IMR-90 (cell line): ENCODE data around the gene KIAA1143. TPM values are rescaled to one million over a fixed set of nuclear protein-coding genes. Genes with fewer than 3 reads are reported as not detected.

ENCODE experiments used
- ATAC-seq: fragments of 200-7000 bp; cut with Tn5 transposase; 2 replicates; pipeline ENCODE4 v1.9.1; 2020; ENCODE audit warnings: low read depth, mild to moderate bottlenecking, moderate library complexity
- BruUV-seq: library from RNA; stranded (reverse); fragments of 400-500 nt; replicated peaks from 2 replicates; lab custom pipeline; 2021; lab: Mats Ljungman, UMichigan
- CTCF ChIA-PET: fragments of 300-600 bp; formaldehyde crosslinking; extraction: SDS; loops from one replicate; lab custom pipeline; 2021; ENCODE audit warnings: antibody characterized with exemption; lab: Yijun Ruan, JAX
- POLR2A ChIA-PET: fragments of 300-600 bp; sonication (Branson Sonifier 250); formaldehyde crosslinking; loops from one replicate; lab custom pipeline; 2022; ENCODE audit warnings: antibody characterized with exemption; ENCODE audit not compliant: unreplicated experiment; lab: Charles Lee
- DNase-seq: peaks from one replicate; pipeline ENCODE4 v3.0.0; 2013
- H2AFZ ChIP-seq: replicated peaks from 2 replicates; pipeline ENCODE3; 2013; ENCODE audit warnings: low read length, mild to moderate bottlenecking; ENCODE audit not compliant: poor library complexity
- H2AK5ac ChIP-seq: 2 replicates; pipeline ENCODE4 v1.6.1; 2013; ENCODE audit warnings: low read depth, low read length, inconsistent platforms
- H2AK9ac ChIP-seq: replicated peaks from 2 replicates; pipeline ENCODE3; 2013; ENCODE audit warnings: mild to moderate bottlenecking, low read depth, low read length, moderate library complexity; ENCODE audit not compliant: poor library complexity
- H2BK120ac ChIP-seq: 2 replicates; pipeline ENCODE4 v1.6.1; 2013; ENCODE audit warnings: low read depth, low read length, inconsistent platforms
- H2BK15ac ChIP-seq: 3 replicates; pipeline ENCODE4 v1.6.1; 2013; ENCODE audit warnings: low read depth, low read length, inconsistent platforms
- H2BK20ac ChIP-seq: 2 replicates; pipeline ENCODE4 v1.6.1; 2013; ENCODE audit warnings: low read depth, mild to moderate bottlenecking, inconsistent platforms, low read length, moderate library complexity
- H2BK5ac ChIP-seq: 2 replicates; pipeline ENCODE4 v1.6.1; 2013; ENCODE audit warnings: mild to moderate bottlenecking, low read depth, low read length, inconsistent platforms; ENCODE audit not compliant: poor library complexity, severe bottlenecking
- H3K14ac ChIP-seq: replicated peaks from 2 replicates; pipeline ENCODE4 v1.6.1; 2013; ENCODE audit warnings: low read depth, low read length, inconsistent platforms
- H3K18ac ChIP-seq: 2 replicates; pipeline ENCODE4 v1.6.1; 2013; ENCODE audit warnings: low read depth, low read length, control low read depth
- H3K23ac ChIP-seq: 2 replicates; pipeline ENCODE4 v1.6.1; 2013; ENCODE audit warnings: low read depth, low read length, inconsistent platforms
- H3K27ac ChIP-seq: 2 replicates; pipeline ENCODE4 v1.5.1; 2013; ENCODE audit warnings: mild to moderate bottlenecking, control low read depth, low read length; ENCODE audit not compliant: insufficient read depth
- H3K27me3 ChIP-seq: 2 replicates; pipeline ENCODE4 v1.6.1; 2013; ENCODE audit warnings: low read length; ENCODE audit not compliant: control insufficient read depth, insufficient read depth
- H3K36me3 ChIP-seq: 2 replicates; pipeline ENCODE4 v1.6.1; 2013; ENCODE audit warnings: low read length, mixed read lengths; ENCODE audit not compliant: control insufficient read depth, insufficient read depth
- H3K4ac ChIP-seq: 2 replicates; pipeline ENCODE4 v1.6.1; 2013; ENCODE audit warnings: low read depth, low read length, inconsistent platforms
- H3K4me1 ChIP-seq: 2 replicates; pipeline ENCODE4 v1.6.1; 2013; ENCODE audit warnings: low read length, mixed read lengths; ENCODE audit not compliant: control insufficient read depth, insufficient read depth
- H3K4me2 ChIP-seq: 2 replicates; pipeline ENCODE4 v1.6.1; 2013; ENCODE audit warnings: low read depth, mild to moderate bottlenecking, control low read depth, low read length, moderate library complexity
- H3K4me3 ChIP-seq: 2 replicates; pipeline ENCODE4 v1.5.1; 2013; ENCODE audit warnings: low read depth, mild to moderate bottlenecking, control low read depth, low read length, moderate library complexity; ENCODE audit not compliant: insufficient read depth
- H3K56ac ChIP-seq: 2 replicates; pipeline ENCODE4 v1.6.1; 2013; ENCODE audit warnings: low read length, inconsistent platforms; ENCODE audit not compliant: insufficient read depth; ENCODE audit errors: extremely low read depth
- H3K79me1 ChIP-seq, 2 experiments: 2 replicates each; pipeline ENCODE4 v1.6.1; 2013; ENCODE audit warnings: low read length in 2 of 2, inconsistent platforms in 1 of 2, low read depth in 1 of 2
- H3K9ac ChIP-seq: 2 replicates; pipeline ENCODE4 v1.6.1; 2013; ENCODE audit warnings: low read depth, low read length, control low read depth
- H3K9me1 ChIP-seq: 2 replicates; pipeline ENCODE4 v1.6.1; 2013; ENCODE audit warnings: low read length, inconsistent platforms; ENCODE audit not compliant: insufficient read depth
- H3K9me3 ChIP-seq: 2 replicates; pipeline ENCODE4 v1.6.1; 2013; ENCODE audit warnings: low read length; ENCODE audit not compliant: control insufficient read depth, insufficient read depth
- H4K20me1 ChIP-seq: 2 replicates; pipeline ENCODE4 v1.6.1; 2013; ENCODE audit warnings: low read length, inconsistent platforms; ENCODE audit not compliant: insufficient read depth
- H4K5ac ChIP-seq: 2 replicates; pipeline ENCODE4 v1.6.1; 2013; ENCODE audit warnings: mild to moderate bottlenecking, low read depth, low read length, control low read depth
- H4K8ac ChIP-seq, 2 experiments: 2 replicates each; pipeline ENCODE4 v1.6.1; 2013; ENCODE audit warnings: low read depth in 2 of 2, low read length in 2 of 2, control low read depth in 1 of 2, inconsistent platforms in 1 of 2
- H4K91ac ChIP-seq: 2 replicates; pipeline ENCODE4 v1.6.1; 2013; ENCODE audit warnings: low read depth, low read length, inconsistent platforms; ENCODE audit not compliant: insufficient read depth
- BHLHE40 ChIP-seq: fragments of 150-350 bp; IDR thresholded peaks from 2 replicates; pipeline ENCODE4 v1.6.1; 2016; ENCODE audit warnings: mild to moderate bottlenecking, low read depth, low read length
- CEBPB ChIP-seq: IDR thresholded peaks from 2 replicates; pipeline ENCODE4 v1.6.1; 2012; ENCODE audit warnings: low read depth, low read length, improper control_type of control experiment
- FOS ChIP-seq: fragments of 150-350 bp; IDR thresholded peaks from 2 replicates; pipeline ENCODE4 v1.6.1; 2016; ENCODE audit warnings: low read depth, low read length
- MAFK ChIP-seq: IDR thresholded peaks from 2 replicates; pipeline ENCODE4 v1.6.1; 2012; ENCODE audit warnings: low read depth, low read length, improper control_type of control experiment
- MAZ ChIP-seq: IDR thresholded peaks from 2 replicates; pipeline ENCODE4 v1.6.1; 2012; ENCODE audit warnings: low read depth, mild to moderate bottlenecking, low read length, improper control_type of control experiment, moderate library complexity, borderline replicate concordance
- RAD21 ChIP-seq: IDR thresholded peaks from 2 replicates; pipeline ENCODE4 v1.6.1; 2012; ENCODE audit warnings: low read length, improper control_type of control experiment
- RCOR1 ChIP-seq: IDR thresholded peaks from 2 replicates; pipeline ENCODE4 v1.6.1; 2012; ENCODE audit warnings: mild to moderate bottlenecking, low read length, improper control_type of control experiment; ENCODE audit not compliant: insufficient replicate concordance
- RFX5 ChIP-seq: IDR thresholded peaks from 2 replicates; pipeline ENCODE4 v1.8.0; 2012; ENCODE audit warnings: low read depth, mild to moderate bottlenecking, low read length, moderate library complexity
- SMC3 ChIP-seq: fragments of 150-350 bp; IDR thresholded peaks from 2 replicates; pipeline ENCODE4 v1.6.1; 2016; ENCODE audit warnings: low read depth, mild to moderate bottlenecking, antibody characterized with exemption, low read length, moderate library complexity
- USF2 ChIP-seq: fragments of 150-350 bp; IDR thresholded peaks from 2 replicates; pipeline ENCODE4 v1.6.1; 2017; ENCODE audit warnings: mild to moderate bottlenecking, antibody characterized with exemption, low read length, low read depth
- WGBS, 2 experiments: methylation state at CpG; one replicate each; pipeline versions ENCODE4 v1.1.5 to v1.1.7; 2013; ENCODE audit warnings: missing lambda C conversion rate in 2 of 2; ENCODE audit not compliant: insufficient read length in 1 of 2; ENCODE audit errors: extremely low coverage in 2 of 2; 5-methylcytosine and 5-hydroxymethylcytosine counted together
- dilution Hi-C: fragments of 300-500 bp; cut with HindIII; formaldehyde crosslinking; loops from one replicate; pipeline ENCODE4 v1.14.3; 2018; ENCODE audit warnings: low sequenced_read_pairs; ENCODE audit not compliant: unreplicated experiment
- in situ Hi-C: fragments of 300-500 bp; cut with MboI; formaldehyde crosslinking; loops from 3 replicates; pipeline ENCODE4 v1.14.3; 2019; ENCODE audit warnings: low sequenced_read_pairs, inconsistent platforms, mixed read lengths
- intact Hi-C: fragments of 100-400 bp; cut with micrococcal nuclease; formaldehyde crosslinking; loops from 2 replicates; pipeline ENCODE4 v1.10.0; 2022
- polyA plus RNA-seq, 3 experiments: library from polyadenylated mRNA; depleted of rRNA; stranded (reverse); fragments of >200 nt; gene quantifications; 2 replicates each; pipeline ENCODE4 v1.2.3, GENCODE V29; 2012; ENCODE audit warnings: low replicate concordance in 1 of 3
- total RNA-seq: library from RNA; depleted of rRNA; stranded (reverse); fragments of >200 nt; gene quantifications from 2 replicates; pipeline ENCODE4 v1.2.3, GENCODE V29; 2012
- TF ChIP-seq, protein P1 (sequence below): conservative IDR thresholded peaks from 2 replicates; pipeline ENCODE4 v1.5.1; 2012; ENCODE audit warnings: mild to moderate bottlenecking, low read depth, low read length, improper control_type of control experiment

The KIAA1143 gene
- total and polyA plus RNA-seq, 2 of the 4 experiments (the other 2 are of a cell fraction), result 6.2 to 16.8 TPM

- no peak for TF ChIP-seq BHLHE40
- no peak for TF ChIP-seq FOS
- peak; percentile 34; the same call in 1 of the 2 replicates for TF ChIP-seq USF2
Measured at GRCh38 chr3:44761424-44762169, at the start of gene KIAA1143, which contains the start of gene KIF15 (continued).

DNA sequence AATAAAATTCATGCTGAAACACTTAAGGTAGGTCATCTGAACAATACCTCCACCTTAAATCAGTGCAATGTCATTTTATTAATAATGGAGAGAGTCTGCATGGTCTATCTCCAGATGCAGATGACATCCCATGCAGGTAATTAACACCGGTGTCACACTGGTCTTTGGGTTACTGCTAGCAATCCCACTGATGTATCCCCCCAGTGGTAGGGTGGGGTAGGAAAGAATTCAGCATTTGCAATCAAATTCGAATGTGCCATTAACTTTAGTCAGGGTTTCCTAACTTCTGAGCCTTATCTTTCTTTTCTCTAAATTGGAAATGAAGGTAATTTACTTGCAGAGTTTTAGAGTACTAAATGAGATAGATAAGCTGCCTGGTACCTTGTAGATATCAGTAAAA lies 44.5 kb upstream of the KIAA1143 start:
- Histone ChIP-seq H3K18ac (no peak overlapping the region), H3K9me1 (no peaks in the 10 kb centered on the region), H4K91ac (no peak overlapping the region), H3K14ac (no peak overlapping the region), H3K4me3 (no peak overlapping the region), H3K4me1 (no peaks in the 10 kb centered on the region), H3K27me3 (no peaks in the 10 kb centered on the region), H3K4me2 (no peak overlapping the region), H2BK5ac (no peak overlapping the region), H3K56ac (no peak overlapping the region), H3K23ac (no peak overlapping the region), H3K4ac (no peak overlapping the region), H2BK20ac (no peak overlapping the region), H4K20me1 (no peaks in the 10 kb centered on the region), H3K36me3 (no peaks in the 10 kb centered on the region), H2BK120ac (no peak overlapping the region), H4K5ac (no peak overlapping the region), H3K79me1 (no peaks in the 10 kb centered on the region; a peak in 2 of 4 replicates), H2AK9ac (no peak overlapping the region), H3K9me3 (no peaks in the 10 kb centered on the region), H2BK15ac (no peak overlapping the region), H2AFZ (no peak overlapping the region), H2AK5ac (no peak overlapping the region), H4K8ac (no peak overlapping the region), H3K27ac (no peak overlapping the region), H3K9ac (no peak overlapping the region)
- in situ Hi-C loops (no loop called here), intact Hi-C loops (loop anchor here (5.0 kb wide), 1 partner anchor 41 kb away; no protein-coding TSS in a partner anchor), dilution Hi-C loops (no loop called here)
- TF ChIP-seq USF2, result no peak
- no peak for TF ChIP-seq FOS
- TF ChIP-seq RAD21, result no peak
- TF ChIP-seq RCOR1, result no peak
- TF ChIP-seq RFX5, result no peak
- TF ChIP-seq, protein P1, sequence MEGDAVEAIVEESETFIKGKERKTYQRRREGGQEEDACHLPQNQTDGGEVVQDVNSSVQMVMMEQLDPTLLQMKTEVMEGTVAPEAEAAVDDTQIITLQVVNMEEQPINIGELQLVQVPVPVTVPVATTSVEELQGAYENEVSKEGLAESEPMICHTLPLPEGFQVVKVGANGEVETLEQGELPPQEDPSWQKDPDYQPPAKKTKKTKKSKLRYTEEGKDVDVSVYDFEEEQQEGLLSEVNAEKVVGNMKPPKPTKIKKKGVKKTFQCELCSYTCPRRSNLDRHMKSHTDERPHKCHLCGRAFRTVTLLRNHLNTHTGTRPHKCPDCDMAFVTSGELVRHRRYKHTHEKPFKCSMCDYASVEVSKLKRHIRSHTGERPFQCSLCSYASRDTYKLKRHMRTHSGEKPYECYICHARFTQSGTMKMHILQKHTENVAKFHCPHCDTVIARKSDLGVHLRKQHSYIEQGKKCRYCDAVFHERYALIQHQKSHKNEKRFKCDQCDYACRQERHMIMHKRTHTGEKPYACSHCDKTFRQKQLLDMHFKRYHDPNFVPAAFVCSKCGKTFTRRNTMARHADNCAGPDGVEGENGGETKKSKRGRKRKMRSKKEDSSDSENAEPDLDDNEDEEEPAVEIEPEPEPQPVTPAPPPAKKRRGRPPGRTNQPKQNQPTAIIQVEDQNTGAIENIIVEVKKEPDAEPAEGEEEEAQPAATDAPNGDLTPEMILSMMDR, result no peak
- TF ChIP-seq SMC3, result no peak
- no peak for TF ChIP-seq MAFK
- no peak for TF ChIP-seq MAZ
- no peak for TF ChIP-seq CEBPB
- ChIA-PET POLR2A (no interaction called here), CTCF (interaction anchor here (1.2 kb wide), 1 partner anchor 20 kb away, joined by 3 read pairs; no protein-coding TSS in a partner anchor)
- DNase-seq (no peak), ATAC-seq (no peak)
- no TSS peak for BruUV-seq
- WGBS, 2 experiments, result no CpG with 5 or more reads among the region's 2 CpGs
